GM13976 (cell line): ENCODE data around the gene SREK1.
A peak's percentile ranks its signal among the peaks of the same experiment; 100 is the strongest.

ENCODE experiments used
- DNase-seq: peaks from one replicate; pipeline ENCODE4 v3.0.0; 2012; ENCODE audit warnings: low spot score
- in situ Hi-C: fragments of 300-500 bp; cut with MboI; formaldehyde crosslinking; loops from one replicate; pipeline ENCODE4 v1.12.0; 2022; ENCODE audit warnings: low sequenced_read_pairs, mixed read lengths, inconsistent platforms; ENCODE audit not compliant: unreplicated experiment
- TF ChIP-seq, protein P1 (sequence below): IDR thresholded peaks from 2 replicates; pipeline ENCODE4 v1.5.1; 2012; ENCODE audit warnings: borderline replicate concordance, mild to moderate bottlenecking; ENCODE audit not compliant: insufficient read depth; ENCODE audit errors: extremely low read depth, missing control alignments, control extremely low read depth

Gene SREK1, protein sequence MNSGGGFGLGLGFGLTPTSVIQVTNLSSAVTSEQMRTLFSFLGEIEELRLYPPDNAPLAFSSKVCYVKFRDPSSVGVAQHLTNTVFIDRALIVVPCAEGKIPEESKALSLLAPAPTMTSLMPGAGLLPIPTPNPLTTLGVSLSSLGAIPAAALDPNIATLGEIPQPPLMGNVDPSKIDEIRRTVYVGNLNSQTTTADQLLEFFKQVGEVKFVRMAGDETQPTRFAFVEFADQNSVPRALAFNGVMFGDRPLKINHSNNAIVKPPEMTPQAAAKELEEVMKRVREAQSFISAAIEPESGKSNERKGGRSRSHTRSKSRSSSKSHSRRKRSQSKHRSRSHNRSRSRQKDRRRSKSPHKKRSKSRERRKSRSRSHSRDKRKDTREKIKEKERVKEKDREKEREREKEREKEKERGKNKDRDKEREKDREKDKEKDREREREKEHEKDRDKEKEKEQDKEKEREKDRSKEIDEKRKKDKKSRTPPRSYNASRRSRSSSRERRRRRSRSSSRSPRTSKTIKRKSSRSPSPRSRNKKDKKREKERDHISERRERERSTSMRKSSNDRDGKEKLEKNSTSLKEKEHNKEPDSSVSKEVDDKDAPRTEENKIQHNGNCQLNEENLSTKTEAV

DNA sequence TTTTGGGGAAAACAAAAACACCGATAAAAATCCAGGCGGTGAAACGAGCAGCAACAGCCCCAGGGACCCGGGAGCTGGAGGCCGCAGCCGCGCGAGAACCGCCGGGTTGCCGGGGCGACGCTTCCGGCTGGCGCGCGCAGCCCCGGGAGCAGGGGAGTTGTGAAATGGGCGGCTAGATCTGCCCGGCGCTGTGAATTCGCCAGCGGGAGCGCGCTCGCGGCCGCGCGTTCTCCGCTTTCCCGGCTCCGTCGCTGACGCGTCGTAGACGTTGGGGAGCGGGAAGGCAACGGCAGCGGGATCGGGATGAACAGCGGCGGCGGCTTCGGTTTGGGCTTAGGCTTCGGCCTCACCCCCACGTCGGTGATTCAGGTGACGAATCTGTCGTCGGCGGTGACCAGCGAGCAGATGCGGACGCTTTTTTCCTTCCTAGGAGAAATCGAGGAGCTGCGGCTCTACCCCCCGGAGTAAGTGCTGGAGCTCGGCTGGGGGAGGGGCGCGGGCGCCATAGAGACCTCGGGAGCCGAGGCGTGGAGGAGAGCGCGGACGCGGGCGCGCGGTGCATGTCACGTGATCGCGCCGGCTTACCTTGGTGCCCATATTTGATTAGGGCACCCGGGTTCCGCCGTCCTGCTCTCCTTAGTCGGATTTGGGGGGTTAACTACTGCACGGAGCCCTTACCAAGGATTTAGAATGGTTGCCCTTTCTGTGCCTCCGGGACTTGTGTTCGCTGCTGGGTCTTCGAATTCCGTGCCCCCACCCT is at the start of gene SREK1:
SREK1 (plus strand) TSS at position 227 of the 760 bp plus-strand sequence; CDS start at position 304, 77 bp downstream.
- DNase-seq: peak; percentile 95
- TF ChIP-seq, protein P1, sequence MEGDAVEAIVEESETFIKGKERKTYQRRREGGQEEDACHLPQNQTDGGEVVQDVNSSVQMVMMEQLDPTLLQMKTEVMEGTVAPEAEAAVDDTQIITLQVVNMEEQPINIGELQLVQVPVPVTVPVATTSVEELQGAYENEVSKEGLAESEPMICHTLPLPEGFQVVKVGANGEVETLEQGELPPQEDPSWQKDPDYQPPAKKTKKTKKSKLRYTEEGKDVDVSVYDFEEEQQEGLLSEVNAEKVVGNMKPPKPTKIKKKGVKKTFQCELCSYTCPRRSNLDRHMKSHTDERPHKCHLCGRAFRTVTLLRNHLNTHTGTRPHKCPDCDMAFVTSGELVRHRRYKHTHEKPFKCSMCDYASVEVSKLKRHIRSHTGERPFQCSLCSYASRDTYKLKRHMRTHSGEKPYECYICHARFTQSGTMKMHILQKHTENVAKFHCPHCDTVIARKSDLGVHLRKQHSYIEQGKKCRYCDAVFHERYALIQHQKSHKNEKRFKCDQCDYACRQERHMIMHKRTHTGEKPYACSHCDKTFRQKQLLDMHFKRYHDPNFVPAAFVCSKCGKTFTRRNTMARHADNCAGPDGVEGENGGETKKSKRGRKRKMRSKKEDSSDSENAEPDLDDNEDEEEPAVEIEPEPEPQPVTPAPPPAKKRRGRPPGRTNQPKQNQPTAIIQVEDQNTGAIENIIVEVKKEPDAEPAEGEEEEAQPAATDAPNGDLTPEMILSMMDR: no peak
- in situ Hi-C loops: no loop called here

DNA sequence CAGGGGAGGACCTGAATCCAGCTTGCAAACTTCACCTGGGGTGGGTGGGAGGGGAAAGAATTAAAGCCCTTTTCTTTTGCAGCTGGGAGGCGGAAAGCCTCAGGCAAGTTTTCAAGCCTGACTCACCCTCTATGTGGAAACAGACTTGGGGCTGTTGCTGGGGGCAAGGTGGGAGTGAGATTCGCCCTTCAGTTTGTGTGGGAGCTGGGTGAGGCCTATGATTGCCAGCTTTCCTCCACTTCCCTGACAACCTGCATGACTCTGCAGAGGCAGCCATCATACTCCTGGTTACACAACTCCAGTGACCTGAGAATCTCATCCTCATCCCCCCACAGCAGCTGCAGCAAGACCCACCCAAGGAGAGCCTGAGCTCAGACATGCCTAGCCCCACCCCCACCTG is 43.2 kb upstream of the SREK1 start:
- no peak for DNase-seq
- TF ChIP-seq, protein P1: no peak
- in situ Hi-C loops: no loop called here

DNA sequence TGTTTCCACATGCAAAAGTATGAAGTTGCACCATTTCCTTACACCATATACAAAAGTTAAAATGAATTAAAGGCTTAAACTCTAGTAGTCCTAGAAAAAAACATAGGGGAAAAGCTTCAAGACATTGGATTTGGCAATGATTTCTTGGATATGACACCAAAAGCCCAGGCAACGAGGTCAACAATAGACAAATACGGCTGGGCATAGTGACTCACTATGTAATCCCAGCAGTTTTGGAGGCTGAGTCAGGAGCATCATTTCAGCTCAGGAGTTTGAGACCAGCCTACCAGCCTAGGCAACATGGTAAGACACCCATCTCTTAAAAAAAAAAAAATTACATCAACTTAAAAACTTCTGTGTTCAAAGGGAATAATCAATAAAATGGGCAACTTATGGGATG is 30.9 kb upstream of the SREK1 start:
- DNase-seq: no peak
- in situ Hi-C loops: no loop called here
- TF ChIP-seq, protein P1: no peak

DNA sequence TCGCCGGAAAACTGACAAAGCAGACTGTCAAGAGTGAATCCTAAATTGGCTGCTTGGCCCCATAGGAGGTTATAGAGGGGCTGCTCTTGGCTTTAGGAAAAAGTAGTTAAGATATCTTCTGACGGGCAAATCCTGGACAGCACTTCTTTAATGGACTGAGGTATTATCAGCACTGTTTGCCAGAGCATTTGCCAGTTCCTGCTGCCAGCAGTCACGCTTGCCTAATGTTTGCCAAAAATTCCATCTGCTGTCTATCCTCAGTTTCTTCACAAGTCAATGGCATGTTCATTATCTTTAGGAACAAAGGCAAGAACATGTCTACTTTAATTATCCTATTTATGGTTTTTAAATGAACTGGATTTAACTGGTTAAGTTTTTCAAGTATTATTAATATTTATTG is 25.8 kb upstream of the SREK1 start:
- in situ Hi-C loops: no loop called here
- DNase-seq: no peak
- TF ChIP-seq, protein P1: no peak

DNA sequence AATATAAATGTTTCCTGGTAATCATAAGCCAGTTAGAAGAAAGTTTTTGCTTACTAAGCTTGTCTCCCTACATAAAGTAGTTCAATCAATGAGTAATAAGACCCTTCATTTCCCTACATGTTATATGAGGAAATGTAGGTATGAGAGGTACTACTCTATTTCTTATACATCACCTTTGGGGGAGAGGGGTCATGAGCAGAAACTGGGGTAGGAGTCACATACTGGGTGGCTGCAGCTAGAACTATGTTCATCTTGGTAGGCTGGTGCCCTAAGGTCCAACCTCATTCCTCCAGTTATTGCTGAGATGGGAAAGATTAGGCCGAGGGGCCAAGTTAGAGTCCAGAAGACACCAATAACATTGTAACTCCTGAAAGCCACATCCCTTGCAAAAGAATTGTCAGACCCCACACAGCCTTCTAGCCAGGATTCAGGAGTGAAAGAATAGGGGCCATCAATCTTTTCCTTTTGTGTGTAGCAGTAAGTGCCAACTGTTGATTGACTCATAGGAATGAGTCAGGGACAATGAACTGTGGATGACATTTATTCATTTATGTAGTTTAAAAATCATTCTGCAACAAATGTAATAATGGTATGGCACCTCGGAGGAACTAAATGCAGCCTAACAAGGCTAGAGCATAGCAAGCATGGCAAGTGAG is 21.6 kb upstream of the SREK1 start:
- in situ Hi-C loops: no loop called here
- TF ChIP-seq, protein P1: no peak
- no peak for DNase-seq

DNA sequence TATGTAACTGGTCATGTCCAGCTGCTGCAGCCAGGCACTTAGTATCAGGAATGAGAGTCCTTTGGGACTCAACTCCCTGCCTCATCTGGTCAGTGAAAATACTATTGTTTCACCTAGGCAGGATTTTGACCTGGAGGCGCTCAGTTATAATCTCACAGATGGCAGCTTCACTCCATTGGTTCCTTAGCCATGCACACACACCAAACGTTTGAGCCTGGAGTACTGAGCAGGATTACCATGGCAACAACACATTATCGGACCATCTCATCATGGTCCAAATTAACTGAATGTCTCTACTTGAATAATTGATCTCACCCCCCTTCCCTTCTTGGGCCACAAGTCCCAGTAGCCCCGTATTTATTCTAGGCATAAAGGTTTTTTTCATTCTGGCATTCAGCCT is 15.0 kb upstream of the SREK1 start:
- TF ChIP-seq, protein P1: no peak

More for the DNA sequence above, 15.0 kb upstream of the SREK1 start:
- no peak for DNase-seq
- in situ Hi-C loops: no loop called here
